ENCODE measurements around the gene CBR1.

Gene CBR1

DNA sequence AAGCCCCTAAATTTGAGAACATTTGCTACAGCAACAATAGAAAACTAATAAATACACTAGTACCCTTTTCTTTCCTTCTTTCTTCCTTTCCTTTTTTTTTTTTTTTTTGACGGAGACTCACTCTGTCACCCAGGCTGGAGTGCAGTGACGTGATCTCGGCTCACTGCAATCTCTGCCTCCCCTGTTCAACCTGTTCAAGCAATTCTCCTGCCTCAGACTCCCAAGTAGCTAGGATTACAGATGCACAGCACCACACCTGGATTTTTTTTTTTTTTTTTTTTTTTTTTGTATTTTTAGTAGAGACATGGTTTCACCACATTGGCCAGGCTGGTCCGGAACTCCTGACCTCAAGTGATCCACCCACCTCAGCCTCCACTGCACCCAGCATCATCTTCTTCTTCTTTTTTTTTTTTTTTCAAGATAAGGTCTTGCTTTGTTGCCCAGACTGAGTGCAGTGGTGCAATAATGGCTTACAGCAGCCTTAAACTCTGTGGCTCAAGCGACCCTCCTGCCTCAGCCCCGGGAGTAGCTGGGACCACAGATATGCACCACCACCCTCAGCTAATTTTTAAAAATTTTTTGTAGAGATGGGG, 45.4 kb downstream of the CBR1 start:
- no peak for DNase-seq (ENCODE audit: low spot score)

- no peak for DNase-seq (ENCODE audit: low spot score)
Observed at GRCh38 chr21:36117286-36117741, 47.5 kb downstream of the CBR1 start.

DNA sequence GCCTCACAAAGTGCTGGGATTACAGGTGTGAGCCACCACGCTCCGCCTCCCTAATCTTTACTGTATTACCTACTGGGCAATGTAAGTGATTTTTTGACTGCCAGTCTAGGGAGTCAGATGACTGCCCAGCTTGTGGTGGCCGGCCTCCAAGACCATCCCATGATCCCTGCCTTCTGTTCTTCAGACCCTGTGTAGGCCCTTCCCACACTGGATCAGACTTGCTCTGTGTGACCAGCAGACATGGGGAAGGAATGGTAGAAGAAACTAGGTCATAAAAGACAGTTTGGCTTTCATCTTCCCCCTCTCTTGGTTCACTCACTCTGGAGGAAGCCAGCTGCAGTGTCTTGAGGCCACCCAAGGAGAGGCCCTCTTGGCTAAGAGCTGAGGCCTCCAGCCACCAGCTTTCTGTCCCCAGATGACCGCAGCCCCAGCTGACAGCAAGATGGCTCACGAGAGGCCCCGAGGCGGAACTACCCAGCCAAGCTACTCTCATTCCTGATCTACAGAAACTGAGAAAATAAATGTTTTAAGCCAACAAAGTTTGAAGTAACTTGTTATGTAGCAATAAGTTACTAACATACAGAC, 50.6 kb downstream of the CBR1 start:
- DNase-seq (ENCODE audit: low spot score), result no peak

All from hepatic stellate cell (primary cell).